SK-N-SH (cell line): Measurements from ENCODE around the gene MRPL44. TPM values are rescaled to one million over a fixed set of nuclear protein-coding genes. Genes with fewer than 3 reads are reported as not detected.

Experiments used
- CTCF ChIA-PET: fragments of 300-600, 350-600 bp; formaldehyde crosslinking; extraction: SDS; loops from one replicate; lab custom pipeline; 2021; lab: Yijun Ruan, JAX
- POLR2A ChIA-PET: fragments of 350-600 bp; sonication (Branson Sonifier 250); formaldehyde crosslinking; extraction: SDS; loops from one replicate; lab custom pipeline; 2020; ENCODE audit warnings: antibody characterized with exemption, inconsistent platforms; lab: Yijun Ruan, JAX
- DNase-seq: peaks from one replicate; pipeline ENCODE4 v3.0.0; 2012
- H2AFZ ChIP-seq: fragments of 200-600 bp; sonication (generic); 2 replicates; pipeline ENCODE4 v1.8.1; 2016; ENCODE audit warnings: antibody characterized with exemption, mild to moderate bottlenecking, low read depth
- H3F3A ChIP-seq: fragments of 200-600 bp; sonication (generic); replicated peaks from 2 replicates; pipeline ENCODE3; 2016; ENCODE audit warnings: antibody characterized with exemption, mild to moderate bottlenecking; ENCODE audit not compliant: insufficient read depth
- H3K27ac ChIP-seq, 2 experiments: fragments of 200-500 bp in 1 of 2; fragments of 200-600 bp in 1 of 2; sonication (Bioruptor generic) in 1 of 2; sonication (generic), shearing (Covaris generic) in 1 of 2; 2 replicates each; pipeline versions ENCODE4 v1.5.1 to v1.6.1; 2014 to 2016; ENCODE audit warnings: low read depth in 2 of 2, inconsistent platforms in 1 of 2, low read length in 1 of 2, mild to moderate bottlenecking in 1 of 2, mixed read lengths in 1 of 2
- H3K27me3 ChIP-seq: fragments of 200-600 bp; sonication (generic), shearing (Covaris generic); 2 replicates; pipeline ENCODE4 v1.6.1; 2016; ENCODE audit warnings: mixed run types; ENCODE audit not compliant: insufficient read depth
- H3K36me3 ChIP-seq, 2 experiments: fragments of 200-500 bp in 1 of 2; fragments of 200-600 bp in 1 of 2; sonication (Bioruptor generic) in 1 of 2; sonication (generic) in 1 of 2; replicated peaks in 1 of 2; 2 replicates each; pipeline versions ENCODE3 to v1.5.1; 2014 to 2016; ENCODE audit warnings: low read length in 1 of 2, mild to moderate bottlenecking in 1 of 2; ENCODE audit not compliant: insufficient read depth in 2 of 2, control insufficient read depth in 1 of 2
- H3K4me1 ChIP-seq, 2 experiments: fragments of 200-500 bp in 1 of 2; fragments of 200-600 bp in 1 of 2; sonication (Bioruptor generic) in 1 of 2; sonication (generic), shearing (Covaris generic) in 1 of 2; 2 replicates each; pipeline versions ENCODE4 v1.5.1 to v1.6.1; 2014 to 2016; ENCODE audit warnings: low read depth in 1 of 2, low read length in 1 of 2, mixed run types in 1 of 2; ENCODE audit not compliant: insufficient read depth in 2 of 2, control insufficient read depth in 1 of 2
- H3K4me2 ChIP-seq: fragments of 200-600 bp; sonication (generic), shearing (Covaris generic); 2 replicates; pipeline ENCODE4 v1.6.1; 2017; ENCODE audit warnings: mixed run types
- H3K4me3 ChIP-seq, 2 experiments: fragments of 200-500 bp in 1 of 2; fragments of 200-600 bp in 1 of 2; sonication (Bioruptor generic) in 1 of 2; sonication (generic), shearing (Covaris generic) in 1 of 2; 2 replicates each; pipeline versions ENCODE4 v1.5.1 to v1.8.1; 2014 to 2016; ENCODE audit warnings: low read depth in 2 of 2, inconsistent platforms in 1 of 2, low read length in 1 of 2, mild to moderate bottlenecking in 1 of 2, mixed read lengths in 1 of 2, moderate library complexity in 1 of 2
- H3K79me2 ChIP-seq: fragments of 200-600 bp; sonication (generic); 2 replicates; pipeline ENCODE4 v1.8.1; 2017; ENCODE audit warnings: mild to moderate bottlenecking; ENCODE audit not compliant: insufficient read depth
- H3K9ac ChIP-seq: fragments of 200-600 bp; sonication (generic); 2 replicates; pipeline ENCODE4 v1.6.1; 2017; ENCODE audit warnings: mixed run types
- H3K9me2 ChIP-seq: fragments of 200-600 bp; sonication (generic); 2 replicates; pipeline ENCODE4 v1.6.1; 2017; ENCODE audit warnings: mixed run types
- H3K9me3 ChIP-seq: fragments of 200-600 bp; sonication (generic); 2 replicates; pipeline ENCODE4 v1.6.1; 2017; ENCODE audit warnings: mixed run types, mild to moderate bottlenecking, moderate library complexity
- H4K20me1 ChIP-seq: fragments of 200-600 bp; sonication (generic); 2 replicates; pipeline ENCODE4 v1.6.1; 2017; ENCODE audit warnings: mild to moderate bottlenecking, mixed run types; ENCODE audit not compliant: insufficient read depth
- CHD2 ChIP-seq: fragments of 150-350 bp; IDR thresholded peaks from 2 replicates; pipeline ENCODE4 v1.6.1; 2018; ENCODE audit warnings: low read length; ENCODE audit not compliant: partially characterized antibody
- ELF1 ChIP-seq: IDR thresholded peaks from 2 replicates; pipeline ENCODE4 v1.4.0; 2012
- EP300 ChIP-seq, 2 experiments: IDR thresholded peaks; 2 replicates each; pipeline versions ENCODE4 v1.4.0 to v1.6.1; 2012; ENCODE audit warnings: borderline replicate concordance in 1 of 2, low read depth in 1 of 2, low read length in 1 of 2
- FOSL2 ChIP-seq: IDR thresholded peaks from 2 replicates; pipeline ENCODE4 v1.4.0; 2012; ENCODE audit warnings: low read depth, mild to moderate bottlenecking, moderate library complexity, borderline replicate concordance
- FOXJ3 ChIP-seq: sonication (generic); formaldehyde crosslinking; IDR thresholded peaks from 2 replicates; pipeline ENCODE4 v1.5.1; 2020; ENCODE audit warnings: mild to moderate bottlenecking, missing genetic modification reagents
- GATA2 ChIP-seq: sonication (generic); formaldehyde crosslinking; IDR thresholded peaks from 2 replicates; pipeline ENCODE4 v1.5.0; 2020; ENCODE audit warnings: mild to moderate bottlenecking, missing genetic modification reagents
- JUND ChIP-seq: IDR thresholded peaks from 2 replicates; pipeline ENCODE4 v1.4.0; 2012
- MEF2A ChIP-seq: IDR thresholded peaks from 2 replicates; pipeline ENCODE4 v1.4.0; 2012; ENCODE audit warnings: low read depth, borderline replicate concordance
- MXI1 ChIP-seq: IDR thresholded peaks from 2 replicates; pipeline ENCODE4 v1.6.1; 2012; ENCODE audit warnings: mild to moderate bottlenecking, low read depth, low read length, improper control_type of control experiment
- POLR2AphosphoS5 ChIP-seq: IDR thresholded peaks from 2 replicates; pipeline ENCODE4 v1.6.1; 2012; ENCODE audit warnings: low read depth, low read length
- RAD21 ChIP-seq: IDR thresholded peaks from 2 replicates; pipeline ENCODE4 v1.6.1; 2012; ENCODE audit warnings: mild to moderate bottlenecking, low read length
- RFX5 ChIP-seq: IDR thresholded peaks from 2 replicates; pipeline ENCODE4 v1.6.1; 2012; ENCODE audit warnings: mild to moderate bottlenecking, improper control_type of control experiment, low read length
- SIN3A ChIP-seq: IDR thresholded peaks from 2 replicates; pipeline ENCODE4 v1.6.1; 2012; ENCODE audit warnings: low read depth, mild to moderate bottlenecking, low read length, moderate library complexity, borderline replicate concordance
- SMC3 ChIP-seq: IDR thresholded peaks from 2 replicates; pipeline ENCODE4 v1.6.1; 2012; ENCODE audit warnings: low read depth, low read length, improper control_type of control experiment
- TCF12 ChIP-seq: IDR thresholded peaks from 2 replicates; pipeline ENCODE4 v1.4.0; 2012
- WGBS: methylation state at CpG from one replicate; pipeline ENCODE4 v1.1.6; 2017; ENCODE audit warnings: low lambda C conversion rate; 5-methylcytosine and 5-hydroxymethylcytosine counted together
- polyA plus RNA-seq, 3 experiments: library from polyadenylated mRNA; depleted of rRNA; stranded (reverse); fragments of >200 nt; gene quantifications; 2 replicates each; pipeline ENCODE4 v1.2.3, GENCODE V29; 2012
- TF ChIP-seq, protein P1 (sequence below): IDR thresholded peaks from 2 replicates; pipeline ENCODE4 v1.4.0; 2012; ENCODE audit warnings: low read depth, borderline replicate concordance
- TF ChIP-seq, protein P2 (sequence below): IDR thresholded peaks from 2 replicates; pipeline ENCODE4 v1.4.0; 2012; ENCODE audit warnings: low read depth
- TF ChIP-seq, protein P3 (sequence below): IDR thresholded peaks from 2 replicates; pipeline ENCODE4; 2012

MRPL44 gene
- polyA plus RNA-seq, 1 of the 3 experiments (the other 2 are of a cell fraction) = 12.9 TPM

DNA sequence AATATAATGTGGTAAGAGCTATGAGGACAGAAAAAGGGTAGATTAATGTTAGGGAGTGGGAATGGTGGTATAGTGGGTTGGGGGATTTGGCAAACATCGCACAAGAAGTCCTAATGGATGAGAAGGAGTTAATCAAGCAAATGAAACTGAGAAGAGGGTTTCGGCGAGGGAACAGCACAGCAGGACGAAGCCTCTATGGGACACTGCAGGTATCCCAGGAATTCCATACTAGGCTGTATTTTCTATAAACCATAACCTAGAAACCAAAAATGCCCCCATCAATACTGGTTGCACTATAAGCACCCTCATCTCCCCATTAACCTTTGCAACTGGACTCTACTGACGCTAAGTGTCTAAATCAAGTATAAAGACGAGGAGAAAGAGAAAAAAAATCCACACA is 22.4 kb upstream of the MRPL44 start:
- WGBS = 77% methylated on average over 6 of the region's 6 CpGs
- POLR2A ChIA-PET = no interaction called here
- Histone ChIP-seq H3K27me3 (no peaks in the 10 kb centered on the region), H3K9ac (no peak overlapping the region), H3K4me3 (no peak overlapping the region), H3K9me3 (no peaks in the 10 kb centered on the region), H3K9me2 (no peaks in the 10 kb centered on the region), H3K36me3 (peaks cover 0 to 4% of the 10 kb centered on the region in 2 experiments), H2AFZ (no peak overlapping the region), H3K4me1 (peaks cover 20 to 37% of the 10 kb centered on the region in 2 experiments; a peak in 3 of 4 replicates), H3F3A (peaks cover 7% of the 10 kb centered on the region), H4K20me1 (peaks cover 52% of the 10 kb centered on the region), H3K4me2 (no peak overlapping the region), H3K27ac (no peak overlapping the region), H3K79me2 (peaks cover 100% of the 10 kb centered on the region)
- TF ChIP-seq, protein P1, sequence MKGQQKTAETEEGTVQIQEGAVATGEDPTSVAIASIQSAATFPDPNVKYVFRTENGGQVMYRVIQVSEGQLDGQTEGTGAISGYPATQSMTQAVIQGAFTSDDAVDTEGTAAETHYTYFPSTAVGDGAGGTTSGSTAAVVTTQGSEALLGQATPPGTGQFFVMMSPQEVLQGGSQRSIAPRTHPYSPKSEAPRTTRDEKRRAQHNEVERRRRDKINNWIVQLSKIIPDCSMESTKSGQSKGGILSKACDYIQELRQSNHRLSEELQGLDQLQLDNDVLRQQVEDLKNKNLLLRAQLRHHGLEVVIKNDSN = no peak
- no peak for TF ChIP-seq RFX5
- no peak for TF ChIP-seq EP300 (IDR thresholded peaks at IDR 0.05; ENCODE audit: borderline replicate concordance in 1 of 2, low read depth in 1 of 2, low read length in 1 of 2)
- TF ChIP-seq JUND = no peak
- TF ChIP-seq, protein P2, sequence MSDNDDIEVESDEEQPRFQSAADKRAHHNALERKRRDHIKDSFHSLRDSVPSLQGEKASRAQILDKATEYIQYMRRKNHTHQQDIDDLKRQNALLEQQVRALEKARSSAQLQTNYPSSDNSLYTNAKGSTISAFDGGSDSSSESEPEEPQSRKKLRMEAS = no peak
- TF ChIP-seq SMC3 = no peak
- TF ChIP-seq CHD2 = no peak
- no peak for TF ChIP-seq FOXJ3 (CRISPR knock-in tag)
- TF ChIP-seq RAD21 = no peak
- no peak for TF ChIP-seq ELF1
- TF ChIP-seq MEF2A = no peak
- no peak for TF ChIP-seq POLR2AphosphoS5
- DNase-seq = no peak
- CTCF ChIA-PET = interaction anchor here (1.1 to 1.8 kb wide), 3 partner anchors 11 to 1245 kb away, joined by 3 to 8 read pairs (median 4); no protein-coding TSS in a partner anchor

DNA sequence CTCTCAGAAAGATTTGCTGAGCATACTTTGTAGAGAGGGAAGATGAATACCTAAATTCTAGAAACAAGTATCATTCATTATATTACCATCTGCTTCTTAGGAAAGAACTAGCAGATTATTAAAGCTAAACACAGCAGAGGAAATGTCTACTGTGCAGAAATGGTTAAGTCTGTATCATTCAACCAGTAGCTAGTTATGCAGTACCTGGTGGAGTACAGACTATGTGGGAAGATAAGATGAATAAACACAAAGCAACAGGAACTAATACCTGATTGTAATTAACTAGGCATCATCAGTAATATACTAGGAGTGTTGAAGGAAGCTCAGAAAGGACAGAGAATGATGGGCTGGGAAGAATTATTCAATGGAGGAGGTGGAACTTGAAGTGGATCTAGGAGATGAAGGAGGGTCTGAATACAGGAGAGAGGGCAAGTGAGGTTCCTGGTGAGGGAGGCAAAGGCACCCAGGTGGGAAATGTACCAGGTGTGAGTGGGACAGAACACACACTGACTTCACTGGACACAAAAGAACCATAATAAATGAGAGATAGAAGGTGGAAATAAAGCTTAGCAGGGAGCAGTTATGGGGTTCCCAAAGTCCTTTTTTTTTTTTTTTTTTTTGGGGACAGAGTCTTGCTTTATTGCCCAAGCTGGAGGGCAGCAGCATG is 21.7 kb upstream of the MRPL44 start:
- H3K27ac ChIP-seq = no peak overlapping the region
- TF ChIP-seq TCF12 (no peak), MXI1 (no peak), SMC3 (no peak), MEF2A (no peak), SIN3A (no peak), EP300 (IDR thresholded peaks at IDR 0.05; ENCODE audit: borderline replicate concordance in 1 of 2, low read depth in 1 of 2, low read length in 1 of 2) (no peak), GATA2 (no peak), JUND (no peak), FOXJ3 (CRISPR knock-in tag) (no peak), FOSL2 (no peak)
- TF ChIP-seq, protein P3, sequence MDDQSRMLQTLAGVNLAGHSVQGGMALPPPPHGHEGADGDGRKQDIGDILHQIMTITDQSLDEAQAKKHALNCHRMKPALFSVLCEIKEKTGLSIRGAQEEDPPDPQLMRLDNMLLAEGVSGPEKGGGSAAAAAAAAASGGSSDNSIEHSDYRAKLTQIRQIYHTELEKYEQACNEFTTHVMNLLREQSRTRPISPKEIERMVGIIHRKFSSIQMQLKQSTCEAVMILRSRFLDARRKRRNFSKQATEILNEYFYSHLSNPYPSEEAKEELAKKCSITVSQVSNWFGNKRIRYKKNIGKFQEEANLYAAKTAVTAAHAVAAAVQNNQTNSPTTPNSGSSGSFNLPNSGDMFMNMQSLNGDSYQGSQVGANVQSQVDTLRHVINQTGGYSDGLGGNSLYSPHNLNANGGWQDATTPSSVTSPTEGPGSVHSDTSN = no peak
- TF ChIP-seq, all 33 proteins: peak for 0
- Histone ChIP-seq H3K9ac (no peak overlapping the region), H3F3A (peaks cover 7% of the 10 kb centered on the region), H3K4me3 (no peak overlapping the region), H3K4me2 (no peak overlapping the region), H2AFZ (no peak overlapping the region), H3K36me3 (peaks cover 0 to 9% of the 10 kb centered on the region in 2 experiments), H3K4me1 (peaks cover 18 to 37% of the 10 kb centered on the region in 2 experiments; a peak in 3 of 4 replicates), H3K9me3 (no peaks in the 10 kb centered on the region), H3K79me2 (peaks cover 100% of the 10 kb centered on the region), H3K9me2 (no peaks in the 10 kb centered on the region), H4K20me1 (peaks cover 45% of the 10 kb centered on the region), H3K27me3 (no peaks in the 10 kb centered on the region)
- POLR2A ChIA-PET = no interaction called here
- CTCF ChIA-PET = interaction anchor here (1.1 to 1.8 kb wide), 2 partner anchors 11 to 35 kb away, joined by 4 to 8 read pairs; no protein-coding TSS in a partner anchor
- no peak for DNase-seq
